OCI-M2 (cell line): ENCODE results near the gene GPR141.

ENCODE experiments used
- DNase-seq: peaks from one replicate; lab custom pipeline; 2025; ENCODE audit not compliant: unreplicated experiment; lab: John Stamatoyannopoulos, UW

The GPR141 gene

GRCh38 chr7:37683246-37684120 lies at the start of gene GPR141:
TSS of gene GPR141 (plus strand) at chr7:37683766. CDS start at chr7:37740394, 56,628 bp downstream.
- no peak for DNase-seq

GRCh38 chr7:37635346-37635745 lies 48.2 kb upstream of the GPR141 start:
- DNase-seq = no peak

- no peak for DNase-seq
These were observed 41.5 kb upstream of the GPR141 start for GRCh38 chr7:37642028-37642540.

- DNase-seq = no peak
These were observed 39.7 kb upstream of the GPR141 start for GRCh38 chr7:37643876-37644275.

GRCh38 chr7:37645282-37646050 lies 38.1 kb upstream of the GPR141 start:
- DNase-seq = no peak

GRCh38 chr7:37656913-37657530 lies 26.5 kb upstream of the GPR141 start:
- no peak for DNase-seq

- DNase-seq = no peak
These were observed 25.8 kb upstream of the GPR141 start for GRCh38 chr7:37657816-37658215.

GRCh38 chr7:37659971-37660565 lies 23.5 kb upstream of the GPR141 start:
- no peak for DNase-seq

GRCh38 chr7:37660614-37661013 lies 23.0 kb upstream of the GPR141 start:
- no peak for DNase-seq

GRCh38 chr7:37663693-37664092 lies 19.9 kb upstream of the GPR141 start:
- no peak for DNase-seq

GRCh38 chr7:37665352-37666022 lies 18.1 kb upstream of the GPR141 start:
- DNase-seq = no peak

- no peak for DNase-seq
These were observed 17.4 kb upstream of the GPR141 start for GRCh38 chr7:37666026-37666799.

GRCh38 chr7:37669818-37670217 lies 13.7 kb upstream of the GPR141 start:
- DNase-seq = no peak

- DNase-seq = no peak
These were observed 13.1 kb upstream of the GPR141 start for GRCh38 chr7:37670436-37670835.

- DNase-seq = no peak
These were observed 11.7 kb upstream of the GPR141 start for GRCh38 chr7:37671876-37672275.

- no peak for DNase-seq
These were observed 10.6 kb upstream of the GPR141 start for GRCh38 chr7:37672926-37673325.

GRCh38 chr7:37673523-37673922 lies 10.0 kb upstream of the GPR141 start:
- no peak for DNase-seq

- no peak for DNase-seq
These were observed 9.0 kb upstream of the GPR141 start for GRCh38 chr7:37674531-37674930.

GRCh38 chr7:37675749-37676148 lies 7.8 kb upstream of the GPR141 start:
- no peak for DNase-seq

GRCh38 chr7:37684927-37685326 lies 1.4 kb downstream of the GPR141 start:
- DNase-seq = no peak
